HepG2 (cell line): ENCODE data around the gene FUOM.

ENCODE experiments used
- ARHGAP35 ChIP-seq: sonication (generic); formaldehyde crosslinking; IDR thresholded peaks from 2 replicates; pipeline ENCODE4 v1.9.0; 2022; ENCODE audit warnings: mild to moderate bottlenecking, inconsistent platforms, moderate library complexity, missing genetic modification reagents, borderline replicate concordance
- HOXA7 ChIP-seq: sonication (generic); formaldehyde crosslinking; IDR thresholded peaks from 2 replicates; pipeline ENCODE4 v1.8.1; 2022; ENCODE audit warnings: mild to moderate bottlenecking, missing genetic modification reagents, moderate library complexity
- SP1 ChIP-seq, 2 experiments: fragments of 450-650 bp in 1 of 2; sonication (generic) in 1 of 2; formaldehyde crosslinking in 1 of 2; IDR thresholded peaks; 2 replicates each; pipeline versions ENCODE4 v1.4.0 to v1.6.1; 2016 to 2020; ENCODE audit warnings: missing genetic modification reagents in 1 of 2
- ZFX ChIP-seq: sonication (generic); formaldehyde crosslinking; IDR thresholded peaks from 2 replicates; pipeline ENCODE4 v1.4.0; 2020; ENCODE audit warnings: mild to moderate bottlenecking, low read depth, missing genetic modification reagents, moderate library complexity
- ZKSCAN1 ChIP-seq: fragments of 150-350 bp; IDR thresholded peaks from 2 replicates; pipeline ENCODE4 v1.6.1; 2014; ENCODE audit warnings: low read length
- ZNF263 ChIP-seq: sonication (generic); formaldehyde crosslinking; IDR thresholded peaks from 2 replicates; pipeline ENCODE4 v1.4.0; 2020; ENCODE audit warnings: missing genetic modification reagents
- TF ChIP-seq, protein P1 (sequence below): sonication (generic); formaldehyde crosslinking; IDR thresholded peaks from 2 replicates; pipeline ENCODE4 v1.5.0; 2020; ENCODE audit warnings: mild to moderate bottlenecking, missing genetic modification reagents, moderate library complexity
- TF ChIP-seq, protein P2 (sequence below), 2 experiments: IDR thresholded peaks; 2 replicates each; pipeline ENCODE4 v1.6.1; 2011 to 2012; ENCODE audit warnings: low read length in 2 of 2, borderline replicate concordance in 1 of 2, low read depth in 1 of 2, mild to moderate bottlenecking in 1 of 2, moderate library complexity in 1 of 2
- TF ChIP-seq, protein P3 (sequence below): IDR thresholded peaks from 2 replicates; pipeline ENCODE4 v1.6.1; 2016; ENCODE audit warnings: low read depth

DNA sequence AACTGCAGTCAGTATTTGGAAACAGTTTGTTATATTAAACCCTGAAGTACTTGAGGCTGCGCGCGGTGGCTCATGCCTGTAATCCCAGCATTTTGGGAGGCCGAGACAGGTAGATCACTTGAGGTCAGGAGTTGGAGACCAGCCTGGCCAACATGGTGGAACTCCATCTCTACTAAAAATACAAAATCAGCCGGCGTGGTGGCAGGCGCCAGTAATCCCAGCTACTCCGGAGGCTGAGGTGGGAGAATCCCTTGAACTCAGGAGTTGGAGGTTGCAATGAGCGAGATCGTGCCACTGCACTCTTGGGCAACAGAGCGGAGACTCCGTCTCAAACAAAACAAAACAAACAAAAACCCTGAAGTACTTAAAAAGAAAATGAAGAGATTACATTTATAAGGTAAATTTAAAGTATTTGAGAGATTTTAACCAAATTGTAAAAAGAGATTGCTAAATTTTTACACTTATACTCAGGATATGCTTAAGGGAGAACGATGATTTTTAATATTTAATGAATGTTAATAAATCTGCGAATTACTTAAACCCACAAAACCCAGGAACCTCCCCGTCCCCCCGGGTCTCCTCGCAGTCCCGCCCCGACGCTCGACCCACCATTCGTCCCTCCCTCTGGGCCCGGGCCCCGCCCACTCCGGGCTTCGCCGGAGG is 35.7 kb upstream of the FUOM start:
- TF ChIP-seq, protein P1, sequence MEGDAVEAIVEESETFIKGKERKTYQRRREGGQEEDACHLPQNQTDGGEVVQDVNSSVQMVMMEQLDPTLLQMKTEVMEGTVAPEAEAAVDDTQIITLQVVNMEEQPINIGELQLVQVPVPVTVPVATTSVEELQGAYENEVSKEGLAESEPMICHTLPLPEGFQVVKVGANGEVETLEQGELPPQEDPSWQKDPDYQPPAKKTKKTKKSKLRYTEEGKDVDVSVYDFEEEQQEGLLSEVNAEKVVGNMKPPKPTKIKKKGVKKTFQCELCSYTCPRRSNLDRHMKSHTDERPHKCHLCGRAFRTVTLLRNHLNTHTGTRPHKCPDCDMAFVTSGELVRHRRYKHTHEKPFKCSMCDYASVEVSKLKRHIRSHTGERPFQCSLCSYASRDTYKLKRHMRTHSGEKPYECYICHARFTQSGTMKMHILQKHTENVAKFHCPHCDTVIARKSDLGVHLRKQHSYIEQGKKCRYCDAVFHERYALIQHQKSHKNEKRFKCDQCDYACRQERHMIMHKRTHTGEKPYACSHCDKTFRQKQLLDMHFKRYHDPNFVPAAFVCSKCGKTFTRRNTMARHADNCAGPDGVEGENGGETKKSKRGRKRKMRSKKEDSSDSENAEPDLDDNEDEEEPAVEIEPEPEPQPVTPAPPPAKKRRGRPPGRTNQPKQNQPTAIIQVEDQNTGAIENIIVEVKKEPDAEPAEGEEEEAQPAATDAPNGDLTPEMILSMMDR (CRISPR knock-in tag) = no peak
- TF ChIP-seq ZKSCAN1 = no peak
- TF ChIP-seq ARHGAP35 (CRISPR knock-in tag) = no peak
- TF ChIP-seq, protein P2, sequence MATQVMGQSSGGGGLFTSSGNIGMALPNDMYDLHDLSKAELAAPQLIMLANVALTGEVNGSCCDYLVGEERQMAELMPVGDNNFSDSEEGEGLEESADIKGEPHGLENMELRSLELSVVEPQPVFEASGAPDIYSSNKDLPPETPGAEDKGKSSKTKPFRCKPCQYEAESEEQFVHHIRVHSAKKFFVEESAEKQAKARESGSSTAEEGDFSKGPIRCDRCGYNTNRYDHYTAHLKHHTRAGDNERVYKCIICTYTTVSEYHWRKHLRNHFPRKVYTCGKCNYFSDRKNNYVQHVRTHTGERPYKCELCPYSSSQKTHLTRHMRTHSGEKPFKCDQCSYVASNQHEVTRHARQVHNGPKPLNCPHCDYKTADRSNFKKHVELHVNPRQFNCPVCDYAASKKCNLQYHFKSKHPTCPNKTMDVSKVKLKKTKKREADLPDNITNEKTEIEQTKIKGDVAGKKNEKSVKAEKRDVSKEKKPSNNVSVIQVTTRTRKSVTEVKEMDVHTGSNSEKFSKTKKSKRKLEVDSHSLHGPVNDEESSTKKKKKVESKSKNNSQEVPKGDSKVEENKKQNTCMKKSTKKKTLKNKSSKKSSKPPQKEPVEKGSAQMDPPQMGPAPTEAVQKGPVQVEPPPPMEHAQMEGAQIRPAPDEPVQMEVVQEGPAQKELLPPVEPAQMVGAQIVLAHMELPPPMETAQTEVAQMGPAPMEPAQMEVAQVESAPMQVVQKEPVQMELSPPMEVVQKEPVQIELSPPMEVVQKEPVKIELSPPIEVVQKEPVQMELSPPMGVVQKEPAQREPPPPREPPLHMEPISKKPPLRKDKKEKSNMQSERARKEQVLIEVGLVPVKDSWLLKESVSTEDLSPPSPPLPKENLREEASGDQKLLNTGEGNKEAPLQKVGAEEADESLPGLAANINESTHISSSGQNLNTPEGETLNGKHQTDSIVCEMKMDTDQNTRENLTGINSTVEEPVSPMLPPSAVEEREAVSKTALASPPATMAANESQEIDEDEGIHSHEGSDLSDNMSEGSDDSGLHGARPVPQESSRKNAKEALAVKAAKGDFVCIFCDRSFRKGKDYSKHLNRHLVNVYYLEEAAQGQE (IDR thresholded peaks at IDR 0.05; ENCODE audit: borderline replicate concordance in 1 of 2, low read depth in 1 of 2, low read length in 2 of 2) = no peak
- no peak for TF ChIP-seq HOXA7 (CRISPR knock-in tag)
- TF ChIP-seq SP1 (IDR thresholded peaks at IDR 0.05) = no peak
- TF ChIP-seq SP1 (CRISPR knock-in tag; IDR thresholded peaks at IDR 0.05) = no peak
- no peak for TF ChIP-seq ZFX (CRISPR knock-in tag)
- TF ChIP-seq ZNF263 (CRISPR knock-in tag) = no peak
- TF ChIP-seq, protein P3, sequence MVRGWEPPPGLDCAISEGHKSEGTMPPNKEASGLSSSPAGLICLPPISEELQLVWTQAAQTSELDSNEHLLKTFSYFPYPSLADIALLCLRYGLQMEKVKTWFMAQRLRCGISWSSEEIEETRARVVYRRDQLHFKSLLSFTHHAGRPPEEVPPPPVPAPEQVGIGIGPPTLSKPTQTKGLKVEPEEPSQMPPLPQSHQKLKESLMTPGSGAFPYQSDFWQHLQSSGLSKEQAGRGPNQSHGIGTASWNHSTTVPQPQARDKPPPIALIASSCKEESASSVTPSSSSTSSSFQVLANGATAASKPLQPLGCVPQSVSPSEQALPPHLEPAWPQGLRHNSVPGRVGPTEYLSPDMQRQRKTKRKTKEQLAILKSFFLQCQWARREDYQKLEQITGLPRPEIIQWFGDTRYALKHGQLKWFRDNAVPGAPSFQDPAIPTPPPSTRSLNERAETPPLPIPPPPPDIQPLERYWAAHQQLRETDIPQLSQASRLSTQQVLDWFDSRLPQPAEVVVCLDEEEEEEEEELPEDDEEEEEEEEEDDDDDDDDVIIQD (CRISPR knock-in tag) = no peak
